ENCODE measurements around the gene GLI3.

The GLI3 gene

GRCh38 chr7:41925946-41926345 lies 311.1 kb downstream of the GLI3 start:
- Histone ChIP-seq H3K4me3 (ENCODE audit: low read depth in 1 of 2, low read length in 1 of 2) (no peak overlapping the region), H3K27ac (no peak overlapping the region), H3K9me3 (no peaks in the 10 kb centered on the region), H3K36me3 (no peaks in the 10 kb centered on the region), H3K4me1 (ENCODE audit: control insufficient read depth in 1 of 2, insufficient read depth in 1 of 2, low read depth in 1 of 2, low read length in 1 of 2) (no peaks in the 10 kb centered on the region), H3K27me3 (no peaks in the 10 kb centered on the region)
- TF ChIP-seq, protein P1, sequence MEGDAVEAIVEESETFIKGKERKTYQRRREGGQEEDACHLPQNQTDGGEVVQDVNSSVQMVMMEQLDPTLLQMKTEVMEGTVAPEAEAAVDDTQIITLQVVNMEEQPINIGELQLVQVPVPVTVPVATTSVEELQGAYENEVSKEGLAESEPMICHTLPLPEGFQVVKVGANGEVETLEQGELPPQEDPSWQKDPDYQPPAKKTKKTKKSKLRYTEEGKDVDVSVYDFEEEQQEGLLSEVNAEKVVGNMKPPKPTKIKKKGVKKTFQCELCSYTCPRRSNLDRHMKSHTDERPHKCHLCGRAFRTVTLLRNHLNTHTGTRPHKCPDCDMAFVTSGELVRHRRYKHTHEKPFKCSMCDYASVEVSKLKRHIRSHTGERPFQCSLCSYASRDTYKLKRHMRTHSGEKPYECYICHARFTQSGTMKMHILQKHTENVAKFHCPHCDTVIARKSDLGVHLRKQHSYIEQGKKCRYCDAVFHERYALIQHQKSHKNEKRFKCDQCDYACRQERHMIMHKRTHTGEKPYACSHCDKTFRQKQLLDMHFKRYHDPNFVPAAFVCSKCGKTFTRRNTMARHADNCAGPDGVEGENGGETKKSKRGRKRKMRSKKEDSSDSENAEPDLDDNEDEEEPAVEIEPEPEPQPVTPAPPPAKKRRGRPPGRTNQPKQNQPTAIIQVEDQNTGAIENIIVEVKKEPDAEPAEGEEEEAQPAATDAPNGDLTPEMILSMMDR (IDR thresholded peaks at IDR 0.05) = no peak

DNA sequence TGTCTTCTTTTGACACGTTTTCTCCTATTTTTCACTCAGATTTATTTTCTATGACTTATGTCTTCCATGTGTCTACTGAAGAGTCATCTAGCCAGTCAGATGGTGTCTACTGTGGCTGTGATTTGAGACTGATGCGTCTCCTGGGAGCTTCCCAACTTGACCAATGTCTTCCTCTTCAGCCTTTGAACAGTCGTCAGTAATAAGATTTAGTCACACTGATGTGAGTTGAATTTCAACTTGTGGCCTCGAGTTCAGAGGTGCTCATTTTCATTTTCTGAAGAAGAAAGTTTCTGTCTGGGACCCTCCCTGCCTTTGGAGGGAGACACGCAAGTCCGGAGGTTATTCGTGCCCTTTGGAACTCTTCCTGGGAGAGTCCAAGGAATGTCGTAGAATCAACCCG lies 312.2 kb downstream of the GLI3 start:
- H3K9me3 ChIP-seq = no peaks in the 10 kb centered on the region
- no peak overlapping the region for H3K4me3 ChIP-seq (ENCODE audit: low read depth in 1 of 2, low read length in 1 of 2)
- no peak overlapping the region for H3K27ac ChIP-seq
- no peaks in the 10 kb centered on the region for H3K4me1 ChIP-seq (ENCODE audit: control insufficient read depth in 1 of 2, insufficient read depth in 1 of 2, low read depth in 1 of 2, low read length in 1 of 2)
- no peaks in the 10 kb centered on the region for H3K36me3 ChIP-seq
- no peaks in the 10 kb centered on the region for H3K27me3 ChIP-seq
- TF ChIP-seq, protein P1 (IDR thresholded peaks at IDR 0.05) = no peak

- H3K9me3 ChIP-seq = no peaks in the 10 kb centered on the region
- no peak overlapping the region for H3K4me3 ChIP-seq (ENCODE audit: low read depth in 1 of 2, low read length in 1 of 2)
- TF ChIP-seq, protein P1 (IDR thresholded peaks at IDR 0.05) = no peak
- H3K27me3 ChIP-seq = no peaks in the 10 kb centered on the region
- no peak overlapping the region for H3K27ac ChIP-seq
- no peaks in the 10 kb centered on the region for H3K36me3 ChIP-seq
- no peaks in the 10 kb centered on the region for H3K4me1 ChIP-seq (ENCODE audit: control insufficient read depth in 1 of 2, insufficient read depth in 1 of 2, low read depth in 1 of 2, low read length in 1 of 2)
Measured at GRCh38 chr7:41922373-41922772, 314.6 kb downstream of the GLI3 start.

GRCh38 chr7:41921453-41921981 lies 315.5 kb downstream of the GLI3 start:
- Histone ChIP-seq H3K27ac (no peak overlapping the region), H3K27me3 (no peaks in the 10 kb centered on the region), H3K36me3 (no peaks in the 10 kb centered on the region), H3K4me3 (ENCODE audit: low read depth in 1 of 2, low read length in 1 of 2) (no peak overlapping the region), H3K9me3 (no peaks in the 10 kb centered on the region), H3K4me1 (ENCODE audit: control insufficient read depth in 1 of 2, insufficient read depth in 1 of 2, low read depth in 1 of 2, low read length in 1 of 2) (no peaks in the 10 kb centered on the region)
- TF ChIP-seq, protein P1 (IDR thresholded peaks at IDR 0.05) = no peak

GRCh38 chr7:41918597-41918996 lies 318.4 kb downstream of the GLI3 start:
- no peak overlapping the region for H3K4me3 ChIP-seq (ENCODE audit: low read depth in 1 of 2, low read length in 1 of 2)
- TF ChIP-seq, protein P1 (IDR thresholded peaks at IDR 0.05) = no peak
- no peaks in the 10 kb centered on the region for H3K36me3 ChIP-seq
- H3K9me3 ChIP-seq = no peaks in the 10 kb centered on the region
- H3K27ac ChIP-seq = no peak overlapping the region
- no peaks in the 10 kb centered on the region for H3K27me3 ChIP-seq
- H3K4me1 ChIP-seq (ENCODE audit: control insufficient read depth in 1 of 2, insufficient read depth in 1 of 2, low read depth in 1 of 2, low read length in 1 of 2) = no peaks in the 10 kb centered on the region

Measured in neutrophil (primary cell).